Posterior cingulate gyrus (tissue), 11 donors: Measurements from ENCODE around the gene AP5S1.

ENCODE experiments used
- DNase-seq, 10 donors: peaks; one replicate each; pipeline versions ENCODE4 v3.0.0 to v3.0.0-alpha.2; 2020 to 2021; ENCODE audit warnings: mixed read lengths in 3 of 10
- intact Hi-C: fragments of 100-400 bp; cut with DNase I; formaldehyde crosslinking; loops from one replicate; pipeline ENCODE4 v1.15.1; 2023

The AP5S1 gene

GRCh38 chr20:3865887-3866407, 45.6 kb downstream of the AP5S1 start:
- intact Hi-C loops: no loop called here
- DNase-seq: no peak

- intact Hi-C loops: no loop called here
Observed at GRCh38 chr20:3866464-3866863, 46.1 kb downstream of the AP5S1 start.

DNA sequence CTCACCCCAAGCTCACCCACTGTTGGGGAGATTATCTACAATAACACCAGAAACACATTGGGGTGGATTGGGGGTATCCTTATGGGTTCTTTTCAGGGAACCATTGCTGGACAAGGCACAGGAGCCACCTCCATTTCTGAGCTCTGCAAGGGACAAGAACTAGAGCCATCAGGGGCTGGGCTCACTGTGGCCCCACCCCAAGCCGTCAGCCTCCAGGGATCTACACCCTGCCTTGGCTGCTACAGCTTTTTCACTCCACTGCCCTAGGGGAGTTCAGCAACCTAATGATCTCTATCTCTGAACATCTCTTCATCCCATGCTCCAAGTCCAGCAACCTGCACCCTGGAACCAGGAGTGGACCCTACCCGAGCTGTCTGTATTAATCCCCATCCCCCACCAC, 47.5 kb downstream of the AP5S1 start:
- peak in 1 of 10 donors; percentile 36 for DNase-seq
- intact Hi-C loops: no loop called here

More at GRCh38 chr20:3866464-3866863, 46.1 kb downstream of the AP5S1 start:
- DNase-seq: peak in 1 of 10 donors; percentile 73

- intact Hi-C loops: no loop called here
- peak in 1 of 10 donors; percentile 47 for DNase-seq
Observed at GRCh38 chr20:3869839-3870634, 49.7 kb downstream of the AP5S1 start.

DNA sequence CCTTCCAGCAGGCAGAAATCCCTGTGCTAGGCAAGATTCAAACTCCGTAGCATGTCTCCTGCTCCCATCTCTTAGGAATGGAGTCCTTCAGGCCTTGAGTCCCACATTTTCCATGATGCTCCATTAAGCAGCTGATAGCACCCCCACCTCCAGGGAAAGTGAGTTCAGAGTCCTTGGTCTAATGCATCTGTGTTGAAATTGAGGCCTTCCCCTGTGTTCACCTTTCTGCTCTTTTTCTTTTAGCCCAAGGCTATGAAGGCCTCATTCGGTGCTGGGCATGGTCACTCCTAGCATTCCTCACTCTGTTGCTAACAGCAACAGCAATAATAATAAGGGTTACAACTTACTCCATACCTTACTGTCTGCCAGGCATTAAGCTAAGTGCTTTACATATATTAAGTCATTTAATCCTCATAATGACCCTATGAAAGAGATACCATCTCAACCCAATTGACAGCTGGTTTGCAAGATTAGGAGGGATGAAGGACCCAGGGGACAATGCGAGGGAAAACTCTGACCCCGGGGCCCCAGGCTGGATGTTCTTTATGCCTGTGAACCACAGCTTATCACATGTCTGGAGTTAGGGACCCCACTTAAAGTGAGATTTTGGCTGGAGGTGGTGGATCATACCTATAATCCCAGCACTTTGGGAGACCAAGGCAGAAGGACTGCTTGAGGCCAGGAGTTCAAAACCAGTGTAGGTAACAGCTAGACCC, 51.4 kb downstream of the AP5S1 start:
- peak in 2 of 10 donors; percentile 14 to 25 for DNase-seq

DNA sequence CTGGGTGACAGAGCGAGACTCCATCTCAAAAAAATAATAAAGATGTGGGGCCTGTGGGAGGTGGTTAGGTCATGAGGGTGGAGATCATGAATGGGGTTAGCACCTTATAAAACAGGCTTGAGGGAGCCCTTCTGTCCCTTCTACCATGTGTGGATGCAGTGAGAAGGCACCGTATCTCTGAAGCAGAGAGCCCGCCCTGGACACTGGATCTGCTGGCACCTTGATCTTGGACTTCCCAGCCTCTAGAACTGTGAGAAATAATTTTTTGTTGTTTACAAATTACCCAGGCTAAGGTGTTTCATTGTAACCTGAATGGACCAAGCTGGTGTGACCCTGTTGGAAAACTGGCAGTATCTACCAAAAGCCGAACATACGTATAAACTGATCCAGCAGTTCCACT, 53.2 kb downstream of the AP5S1 start:
- intact Hi-C loops: no loop called here
- DNase-seq: peak in 2 of 10 donors; percentile 4 to 5

More for the DNA sequence above, 51.4 kb downstream of the AP5S1 start:
- intact Hi-C loops: no loop called here

DNA sequence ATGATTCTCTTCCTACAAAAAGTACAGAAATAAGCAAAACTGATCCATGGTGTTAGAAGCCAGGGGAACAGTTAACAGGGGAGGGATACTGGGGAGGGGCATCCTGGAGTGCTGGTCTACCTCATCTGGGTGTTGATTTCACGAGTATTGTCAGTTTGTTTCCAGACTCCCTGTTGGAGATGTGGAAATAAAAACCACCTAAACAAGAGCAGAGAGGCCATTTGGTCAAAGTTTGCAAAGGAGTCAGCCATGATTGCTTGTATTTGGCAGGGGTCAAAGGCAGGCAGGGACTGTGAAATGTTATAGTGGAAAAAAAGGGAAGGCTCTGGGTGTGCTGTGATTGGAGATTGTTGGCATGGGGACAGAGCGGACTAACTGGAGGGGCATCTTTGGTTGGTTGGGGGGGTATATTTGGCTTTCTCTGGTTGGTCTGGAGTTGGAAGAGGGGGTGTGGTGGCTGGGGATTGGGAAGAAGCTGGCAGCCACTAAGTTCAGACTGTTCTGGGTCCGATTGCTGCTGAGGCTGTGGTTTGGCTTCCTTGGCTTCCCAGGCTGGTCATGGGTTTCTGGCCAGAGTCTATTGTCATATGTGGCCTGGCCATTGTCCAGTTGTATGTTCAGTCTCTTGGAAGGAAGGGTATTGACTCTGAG, 54.0 kb downstream of the AP5S1 start:
- intact Hi-C loops: no loop called here
- peak in 2 of 10 donors; percentile 20 to 35 for DNase-seq

- intact Hi-C loops: no loop called here
- DNase-seq: peak in 2 of 10 donors; percentile 59 to 81
Observed at GRCh38 chr20:3875378-3875974, 55.1 kb downstream of the AP5S1 start.

DNA sequence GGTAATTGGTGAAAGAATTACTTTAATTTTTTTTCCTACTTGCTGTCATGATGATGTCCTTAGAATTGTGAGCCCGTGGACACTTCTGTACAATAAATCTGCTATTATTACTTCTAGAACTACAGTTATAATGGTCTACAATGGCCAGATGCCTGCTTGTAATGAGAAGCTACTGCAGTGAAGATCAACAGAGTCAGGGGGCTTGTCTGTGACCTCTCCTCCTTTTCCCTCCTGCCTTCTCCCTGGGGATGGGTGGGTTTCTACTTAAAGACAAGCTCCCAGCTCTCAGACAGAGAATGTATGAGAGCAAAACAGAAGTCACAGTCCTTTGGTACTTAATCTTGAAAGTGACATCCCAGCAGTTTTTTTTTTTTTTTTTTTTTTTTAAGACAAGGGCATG, 55.7 kb downstream of the AP5S1 start:
- intact Hi-C loops: no loop called here
- no peak for DNase-seq

DNA sequence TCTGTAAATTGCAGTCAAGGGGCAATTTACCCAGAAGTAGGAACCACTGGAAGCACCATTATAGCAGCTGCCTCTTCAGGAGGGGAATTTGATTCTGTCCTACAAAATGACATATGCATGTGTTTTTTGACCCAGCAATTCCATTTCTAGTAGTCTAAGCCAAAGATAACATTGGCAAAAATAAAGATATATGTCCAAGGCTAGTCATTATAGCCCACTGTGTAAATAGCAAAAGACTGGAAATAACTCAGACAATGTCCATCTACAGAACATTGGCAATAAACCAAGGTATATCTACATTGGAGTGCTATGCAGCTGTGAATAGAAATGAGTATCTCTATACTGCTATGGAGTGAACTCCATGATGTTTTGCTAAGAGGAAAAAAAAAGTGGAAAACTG, 56.3 kb downstream of the AP5S1 start:
- intact Hi-C loops: no loop called here
- no peak for DNase-seq
